Esophagus (tissue), 2 donors: Measurements from ENCODE around the gene CFL2. TPM values are rescaled to one million over a fixed set of nuclear protein-coding genes. Genes with fewer than 3 reads are reported as not detected.
"Not testable (repeated sequence)": the region's sequence is repeated elsewhere in the genome, so short reads cannot be mapped to it uniquely, and the experiment has no call there.

ENCODE experiments used
- H3K27ac ChIP-seq, 2 donors: one replicate each; pipeline ENCODE4 v1.5.1; 2013; ENCODE audit warnings: low read depth in 2 of 2, mild to moderate bottlenecking in 2 of 2, inconsistent platforms in 1 of 2, low read length in 1 of 2, moderate library complexity in 1 of 2
- H3K27me3 ChIP-seq, 2 donors: one replicate each; pipeline ENCODE4 v1.6.1; 2013; ENCODE audit warnings: low read length in 2 of 2, control low read depth in 1 of 2, mild to moderate bottlenecking in 1 of 2; ENCODE audit not compliant: insufficient read depth in 2 of 2, control insufficient read depth in 1 of 2
- H3K36me3 ChIP-seq, 2 donors: one replicate each; pipeline ENCODE4 v1.6.1; 2013; ENCODE audit warnings: low read length in 1 of 2; ENCODE audit not compliant: control insufficient read depth in 2 of 2, insufficient read depth in 2 of 2
- H3K4me1 ChIP-seq, 2 donors: one replicate each; pipeline ENCODE4 v1.6.1; 2013; ENCODE audit warnings: low read length in 1 of 2; ENCODE audit not compliant: control insufficient read depth in 2 of 2, insufficient read depth in 2 of 2
- H3K4me3 ChIP-seq, 2 donors: one replicate each; pipeline ENCODE4 v1.5.1; 2013; ENCODE audit warnings: low read length in 2 of 2, mild to moderate bottlenecking in 2 of 2, low read depth in 1 of 2, moderate library complexity in 1 of 2
- H3K9me3 ChIP-seq, 2 donors: one replicate each; pipeline ENCODE4 v1.6.1; 2013; ENCODE audit warnings: mild to moderate bottlenecking in 2 of 2, low read depth in 1 of 2, low read length in 1 of 2, moderate library complexity in 1 of 2; ENCODE audit not compliant: control insufficient read depth in 2 of 2, insufficient read depth in 1 of 2
- WGBS, 2 donors: extraction: QIAGEN DNeasy Blood & Tissue Kit; methylation state at CpG; one replicate each; pipeline ENCODE4 v1.1.7; 2013; 5-methylcytosine and 5-hydroxymethylcytosine counted together
- polyA plus RNA-seq, 2 donors: library from polyadenylated mRNA; stranded (reverse); fragments of 200-250 nt; gene quantifications; one replicate each; pipeline ENCODE4 v1.2.3, GENCODE V29; 2013
- donor health status: healthy with polysubstance abuse.
- donor health status: Bipolar disorder and iron deficiency.

CFL2 gene
- polyA plus RNA-seq, 2 donors, result 7.9 to 14.4 TPM

- not testable (repeated sequence) for H3K9me3 ChIP-seq, H3K27me3 ChIP-seq, H3K36me3 ChIP-seq, H3K4me1 ChIP-seq, H3K4me3 ChIP-seq, H3K27ac ChIP-seq
- 89 to 96% methylated on average over 4 of the region's 4 CpGs for WGBS, 2 donors
Measured at GRCh38 chr14:34737079-34737478, 22.7 kb upstream of the CFL2 start.

GRCh38 chr14:34733245-34733644, 18.9 kb upstream of the CFL2 start:
- Histone ChIP-seq H3K36me3 (no peaks in the 10 kb centered on the region), H3K9me3 (no peaks in the 10 kb centered on the region), H3K27me3 (no peaks in the 10 kb centered on the region), H3K4me1 (no peaks in the 10 kb centered on the region), H3K4me3 (no peak overlapping the region), H3K27ac (no peak overlapping the region)
- 40 to 42% methylated on average over 3 of the region's 3 CpGs for WGBS, 2 donors

GRCh38 chr14:34732802-34733201, 18.4 kb upstream of the CFL2 start:
- no peaks in the 10 kb centered on the region for H3K27me3 ChIP-seq
- no peaks in the 10 kb centered on the region for H3K9me3 ChIP-seq
- H3K27ac ChIP-seq, result no peak overlapping the region
- whole genome bisulfite sequencing, 2 donors, result 70% methylated on average over 4 of the region's 4 CpGs
- no peaks in the 10 kb centered on the region for H3K4me1 ChIP-seq
- no peaks in the 10 kb centered on the region for H3K36me3 ChIP-seq
- H3K4me3 ChIP-seq, result no peak overlapping the region

GRCh38 chr14:34723867-34724266, 9.5 kb upstream of the CFL2 start:
- H3K4me3 ChIP-seq, result no peak overlapping the region
- 90 to 99% methylated on average over 3 of the region's 3 CpGs for WGBS, 2 donors
- no peaks in the 10 kb centered on the region for H3K9me3 ChIP-seq
- no peaks in the 10 kb centered on the region for H3K27me3 ChIP-seq
- H3K27ac ChIP-seq, result no peak overlapping the region
- H3K4me1 ChIP-seq, result no peaks in the 10 kb centered on the region
- H3K36me3 ChIP-seq, result no peaks in the 10 kb centered on the region

GRCh38 chr14:34722723-34723545, 8.5 kb upstream of the CFL2 start:
- 8 to 9% methylated on average over 10 of the region's 10 CpGs for WGBS, 2 donors
- no peaks in the 10 kb centered on the region for H3K27me3 ChIP-seq
- no peak overlapping the region for H3K27ac ChIP-seq
- no peaks in the 10 kb centered on the region for H3K4me1 ChIP-seq
- no peaks in the 10 kb centered on the region for H3K9me3 ChIP-seq
- no peak overlapping the region for H3K4me3 ChIP-seq
- no peaks in the 10 kb centered on the region for H3K36me3 ChIP-seq

GRCh38 chr14:34721129-34721528, 6.7 kb upstream of the CFL2 start:
- no peaks in the 10 kb centered on the region for H3K36me3 ChIP-seq
- 80 to 82% methylated on average over 2 of the region's 2 CpGs for WGBS, 2 donors
- no peak overlapping the region for H3K4me3 ChIP-seq
- H3K27ac ChIP-seq, result no peak overlapping the region
- no peaks in the 10 kb centered on the region for H3K4me1 ChIP-seq
- no peaks in the 10 kb centered on the region for H3K9me3 ChIP-seq
- H3K27me3 ChIP-seq, result no peaks in the 10 kb centered on the region

GRCh38 chr14:34718750-34719304, 4.4 kb upstream of the CFL2 start:
- WGBS, 2 donors, result 42 to 50% methylated on average over 4 of the region's 4 CpGs
- no peaks in the 10 kb centered on the region for H3K9me3 ChIP-seq
- H3K4me1 ChIP-seq, result no peaks in the 10 kb centered on the region
- no peaks in the 10 kb centered on the region for H3K36me3 ChIP-seq
- H3K4me3 ChIP-seq, result no peak overlapping the region
- no peak overlapping the region for H3K27ac ChIP-seq
- H3K27me3 ChIP-seq, result no peaks in the 10 kb centered on the region

GRCh38 chr14:34715127-34715863, 902 bp upstream of the CFL2 start:
- H3K4me3 ChIP-seq, result peak overlapping the region in 1 of 2 donors; percentile 78

GRCh38 chr14:34713681-34714319, 593 bp downstream of the CFL2 start:
- H3K4me1 ChIP-seq, result no peaks in the 10 kb centered on the region

More at GRCh38 chr14:34715127-34715863, 902 bp upstream of the CFL2 start:
- Histone ChIP-seq H3K9me3 (no peaks in the 10 kb centered on the region), H3K27ac (no peak overlapping the region), H3K27me3 (no peaks in the 10 kb centered on the region), H3K4me1 (no peaks in the 10 kb centered on the region), H3K36me3 (no peaks in the 10 kb centered on the region)
- 40 to 43% methylated on average over 8 of the region's 8 CpGs for WGBS, 2 donors

More at GRCh38 chr14:34713681-34714319, 593 bp downstream of the CFL2 start:
- peak overlapping the region; percentile 78 to 80 for H3K4me3 ChIP-seq
- 2% methylated on average over 31 to 33 of the region's 33 CpGs for WGBS, 2 donors
- no peaks in the 10 kb centered on the region for H3K9me3 ChIP-seq
- no peaks in the 10 kb centered on the region for H3K36me3 ChIP-seq
- no peaks in the 10 kb centered on the region for H3K27me3 ChIP-seq
- H3K27ac ChIP-seq, result peak overlapping the region; percentile 85 to 92
